CD4-positive, CD25-positive, alpha-beta regulatory T cell (primary cell): ENCODE measurements around the gene POLQ. TPM values are rescaled to one million over a fixed set of nuclear protein-coding genes. Genes with fewer than 3 reads are reported as not detected.
"Not testable (repeated sequence)": the region's sequence is repeated elsewhere in the genome, so short reads cannot be mapped to it uniquely, and the experiment has no call there.

Source experiments
- ATAC-seq, 2 donors: fragments of 150-1000 bp; cut with Tn5 transposase; one replicate each; pipeline ENCODE4 v1.10.0; 2021; ENCODE audit warnings: low read depth in 2 of 2, moderate number of reproducible peaks in 2 of 2, moderate library complexity in 1 of 2
- DNase-seq, 3 donors: peaks; one replicate each; pipeline versions ENCODE4 v3.0.0 to v3.0.0-alpha.2; 2012 to 2022; ENCODE audit warnings: mixed read lengths in 1 of 3
- H3K27ac ChIP-seq: one replicate; pipeline ENCODE4 v1.7.0; 2013; ENCODE audit warnings: mild to moderate bottlenecking, low read length; ENCODE audit not compliant: insufficient read depth, poor library complexity, severe bottlenecking
- H3K27me3 ChIP-seq: one replicate; pipeline ENCODE4 v1.7.0; 2013; ENCODE audit warnings: low read length; ENCODE audit not compliant: control insufficient read depth, insufficient read depth
- H3K36me3 ChIP-seq: one replicate; pipeline ENCODE4 v1.7.0; 2013; ENCODE audit warnings: mild to moderate bottlenecking, low read length, moderate library complexity; ENCODE audit not compliant: control insufficient read depth, insufficient read depth
- H3K4me1 ChIP-seq: 2 replicates; pipeline ENCODE4 v1.7.0; 2013; ENCODE audit warnings: mild to moderate bottlenecking, low read length; ENCODE audit not compliant: insufficient read depth, control insufficient read depth, poor library complexity, severe bottlenecking
- H3K4me3 ChIP-seq: one replicate; pipeline ENCODE4 v1.7.0; 2013; ENCODE audit warnings: low read depth, mild to moderate bottlenecking, low read length, moderate library complexity
- H3K9me3 ChIP-seq, 2 experiments: 1 replicate in 1 of 2; 2 replicates in 1 of 2; pipeline ENCODE4 v1.7.0; 2013; ENCODE audit warnings: low read length in 2 of 2, mild to moderate bottlenecking in 1 of 2, moderate library complexity in 1 of 2; ENCODE audit not compliant: control insufficient read depth in 2 of 2
- H3K27ac Mint-ChIP-seq, 3 donors: one replicate each; pipeline ENCODE4 v1.8.0; 2020 to 2022; ENCODE audit warnings: mild to moderate bottlenecking in 3 of 3, mixed read lengths in 3 of 3, moderate library complexity in 2 of 3
- H3K27me3 Mint-ChIP-seq: one replicate; pipeline ENCODE4 v1.8.0; 2022; ENCODE audit warnings: mild to moderate bottlenecking, mixed read lengths
- H3K36me3 Mint-ChIP-seq: one replicate; pipeline ENCODE4 v1.8.0; 2020; ENCODE audit warnings: mixed read lengths
- H3K4me1 Mint-ChIP-seq, 4 donors: one replicate each; pipeline ENCODE4 v1.8.0; 2020 to 2022; ENCODE audit warnings: mixed read lengths in 4 of 4, mild to moderate bottlenecking in 1 of 4
- H3K4me3 Mint-ChIP-seq, 4 donors: one replicate each; pipeline ENCODE4 v1.8.0; 2020 to 2022; ENCODE audit warnings: mild to moderate bottlenecking in 4 of 4, mixed read lengths in 4 of 4, moderate library complexity in 3 of 4
- H3K9me3 Mint-ChIP-seq, 7 donors: one replicate each; pipeline ENCODE4 v1.8.0; 2020 to 2022; ENCODE audit warnings: mixed read lengths in 7 of 7, mild to moderate bottlenecking in 3 of 7, moderate library complexity in 2 of 7
- polyA plus RNA-seq, 4 donors: library from polyadenylated mRNA; unstranded; fragments of 300-500 nt; fragmentation: Illumina TruSeq; gene quantifications; one replicate each; pipeline ENCODE4 v1.2.3, GENCODE V29; 2021
- total RNA-seq: library from RNA; stranded (reverse); gene quantifications from one replicate; pipeline ENCODE4 v1.2.3, GENCODE V29; 2022

The POLQ gene
- 0.72 TPM for total RNA-seq
- polyA plus RNA-seq: under 1 TPM; 0.10 to 0.64 (median 0.25) TPM

DNA sequence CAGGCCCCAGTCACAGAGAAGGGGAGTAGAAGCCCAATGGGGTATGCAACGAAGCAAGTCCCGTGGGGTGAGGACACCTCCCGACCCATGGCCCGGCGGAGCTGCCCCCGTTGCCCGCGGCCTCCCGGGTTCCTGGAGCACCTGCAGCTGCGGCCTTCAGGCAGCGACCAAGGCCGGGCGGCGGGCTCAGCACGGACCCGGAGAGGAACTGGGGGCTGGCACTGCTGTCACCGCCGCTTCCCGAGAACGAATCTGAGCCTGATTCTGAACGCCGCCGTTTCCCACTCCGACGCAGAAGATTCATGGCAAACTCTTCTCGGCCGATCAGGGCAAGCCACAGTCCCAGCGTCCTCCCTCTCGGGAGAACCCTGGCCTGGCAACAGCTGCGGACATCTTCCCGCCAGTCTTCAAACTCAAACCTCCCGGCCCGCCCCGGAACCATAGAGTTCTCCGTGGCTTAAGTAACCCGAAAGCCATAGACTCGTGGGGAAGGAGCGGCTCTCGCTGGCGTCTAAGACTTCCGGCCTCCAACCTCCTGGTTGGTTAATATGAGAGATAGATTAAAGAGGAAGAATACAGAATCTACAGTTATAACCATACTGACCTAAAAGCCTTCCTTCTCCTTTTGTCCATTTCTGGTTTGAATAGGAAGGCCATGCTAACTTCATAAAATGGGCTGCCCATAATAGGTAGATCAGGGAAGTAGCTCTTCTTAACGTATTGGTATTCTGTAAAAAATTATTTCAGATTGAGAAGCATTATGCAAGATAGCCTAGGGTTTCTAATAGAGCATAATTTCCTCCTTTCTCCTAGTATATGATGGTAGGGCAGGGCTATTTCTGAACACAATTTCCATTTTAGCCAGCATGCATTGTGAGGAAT lies at the start of gene POLQ:
Gene POLQ, minus strand, starts transcription at position 415 of the 882 bp plus-strand sequence. Its CDS starts 111 bp downstream, at position 304.
- H3K27me3 Mint-ChIP-seq: peaks cover 5% of the 10 kb centered on the region
- H3K4me3 ChIP-seq: peak within 1 kb of the TSS; percentile 100
- H3K4me1 Mint-ChIP-seq: peaks cover 8 to 19% (median 10%) of the 10 kb centered on the region in 4 donors
- no peaks in the 10 kb centered on the region for H3K9me3 Mint-ChIP-seq
- H3K4me1 ChIP-seq: peaks cover 13% of the 10 kb centered on the region
- H3K36me3 ChIP-seq: no peaks in the 10 kb centered on the region
- peak within 1 kb of the TSS; percentile 88 to 97 (median 90) for H3K4me3 Mint-ChIP-seq
- peak within 1 kb of the TSS; percentile 80 for H3K27ac ChIP-seq
- DNase-seq (peak; percentile 80 to 97 (median 89)), ATAC-seq (peak; percentile 99)
- H3K27me3 ChIP-seq: no peaks in the 10 kb centered on the region
- no peaks in the 10 kb centered on the region for H3K36me3 Mint-ChIP-seq
- peak within 1 kb of the TSS; percentile 89 to 93 (median 91) for H3K27ac Mint-ChIP-seq
- H3K9me3 ChIP-seq: no peaks in the 10 kb centered on the region

DNA sequence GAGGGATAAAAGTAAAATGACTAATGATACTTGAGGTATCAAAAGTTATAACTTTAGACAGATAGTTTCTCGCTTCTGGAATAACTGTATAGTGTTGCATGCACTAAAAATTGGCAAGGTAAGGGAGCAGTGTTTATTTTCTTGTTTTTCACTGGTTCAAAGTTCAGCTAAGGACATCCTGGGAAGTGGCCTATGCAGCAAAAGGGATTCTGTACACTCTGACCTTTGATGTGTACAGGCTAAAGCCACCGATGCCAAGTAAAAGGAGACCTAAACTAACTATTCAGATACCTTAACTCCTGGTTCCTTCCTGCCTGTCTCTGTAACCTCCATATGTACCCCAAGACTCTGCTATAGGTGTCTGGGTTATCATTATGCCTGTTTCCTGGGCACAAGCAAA lies 49.1 kb upstream of the POLQ start:
- H3K4me1 ChIP-seq: no peaks in the 10 kb centered on the region
- peaks cover 0 to 2% (median 0%) of the 10 kb centered on the region in 4 donors for H3K4me1 Mint-ChIP-seq
- no peak for DNase-seq
- no peak overlapping the region for H3K4me3 Mint-ChIP-seq
- H3K27ac Mint-ChIP-seq: no peak overlapping the region
- no peaks in the 10 kb centered on the region for H3K36me3 Mint-ChIP-seq
- H3K4me3 ChIP-seq: no peak overlapping the region
- H3K27ac ChIP-seq: no peak overlapping the region
- peaks cover 8% of the 10 kb centered on the region for H3K27me3 Mint-ChIP-seq
- ATAC-seq: no peak
- H3K36me3 ChIP-seq: no peaks in the 10 kb centered on the region
- no peaks in the 10 kb centered on the region for H3K27me3 ChIP-seq
- peaks cover 0 to 1% (median 0%) of the 10 kb centered on the region in 7 donors for H3K9me3 Mint-ChIP-seq
- H3K9me3 ChIP-seq: no peaks in the 10 kb centered on the region

DNA sequence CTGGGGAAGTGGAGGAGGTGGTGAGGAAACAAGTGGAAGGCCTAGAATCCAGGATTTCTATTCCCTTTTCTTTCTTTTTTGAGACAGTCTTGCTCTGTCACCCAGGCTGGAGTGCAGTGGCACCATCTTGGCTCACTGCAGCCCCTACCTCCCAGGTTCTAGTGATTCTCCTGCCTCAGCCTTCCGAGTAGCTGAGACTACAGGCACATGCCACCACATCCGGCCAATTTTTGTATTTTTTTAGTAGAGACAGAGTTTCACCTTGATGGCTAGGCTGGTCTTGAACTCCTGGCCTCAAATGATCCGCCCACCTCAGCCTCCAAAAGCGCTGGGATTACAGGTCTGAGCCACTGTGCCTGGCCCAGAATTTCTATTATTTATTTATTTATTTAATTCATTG lies 48.0 kb upstream of the POLQ start:
- not testable (repeated sequence) for DNase-seq, H3K4me1 ChIP-seq, ATAC-seq, H3K4me3 ChIP-seq, H3K4me1 Mint-ChIP-seq, H3K9me3 ChIP-seq, H3K4me3 Mint-ChIP-seq, H3K36me3 ChIP-seq, H3K27ac ChIP-seq, H3K27me3 ChIP-seq, H3K9me3 Mint-ChIP-seq, H3K27me3 Mint-ChIP-seq, H3K27ac Mint-ChIP-seq, H3K36me3 Mint-ChIP-seq

GRCh38 chr3:121592856-121593702 lies 47.3 kb upstream of the POLQ start, which contains the start of gene FBXO40:
FBXO40 (plus strand) TSS chr3:121593379; CDS start chr3:121620576, 27,197 bp downstream.
- H3K27me3 Mint-ChIP-seq: peaks cover 8% of the 10 kb centered on the region
- H3K9me3 Mint-ChIP-seq: peaks cover 0 to 1% (median 0%) of the 10 kb centered on the region in 7 donors
- Histone ChIP-seq H3K4me1 (no peaks in the 10 kb centered on the region), H3K36me3 (no peaks in the 10 kb centered on the region), H3K27me3 (no peaks in the 10 kb centered on the region), H3K4me3 (no peak within 1 kb of the TSS), H3K9me3 (no peaks in the 10 kb centered on the region), H3K27ac (no peak within 1 kb of the TSS)
- no peak within 1 kb of the TSS for H3K27ac Mint-ChIP-seq
- H3K4me1 Mint-ChIP-seq: peaks cover 0 to 2% (median 0%) of the 10 kb centered on the region in 4 donors
- DNase-seq (no peak), ATAC-seq (no peak)
- no peaks in the 10 kb centered on the region for H3K36me3 Mint-ChIP-seq
- H3K4me3 Mint-ChIP-seq: no peak within 1 kb of the TSS

DNA sequence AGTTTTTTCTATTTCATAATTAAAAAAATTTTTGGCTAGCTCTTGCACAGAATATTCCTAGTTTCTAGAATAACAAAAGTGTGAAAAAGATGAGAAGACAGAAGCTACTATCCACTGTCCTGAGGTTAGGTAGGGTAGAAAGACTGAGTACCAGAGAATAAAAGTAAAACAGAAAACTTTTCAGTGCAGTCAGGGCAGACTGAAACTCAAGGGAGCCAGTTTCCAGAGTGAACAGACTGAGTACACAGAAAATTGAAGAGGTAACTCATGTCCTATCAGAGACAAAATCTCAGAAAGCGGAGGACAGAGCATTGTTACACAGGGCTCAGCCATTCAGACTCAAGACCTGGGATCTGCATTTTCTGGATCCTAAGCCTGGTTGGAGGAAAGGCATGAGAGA lies 38.6 kb upstream of the POLQ start:
- Mint-ChIP-seq H3K36me3 (no peaks in the 10 kb centered on the region), H3K9me3 (peaks cover 0 to 2% (median 0%) of the 10 kb centered on the region in 7 donors)
- no peaks in the 10 kb centered on the region for H3K4me1 ChIP-seq

DNA sequence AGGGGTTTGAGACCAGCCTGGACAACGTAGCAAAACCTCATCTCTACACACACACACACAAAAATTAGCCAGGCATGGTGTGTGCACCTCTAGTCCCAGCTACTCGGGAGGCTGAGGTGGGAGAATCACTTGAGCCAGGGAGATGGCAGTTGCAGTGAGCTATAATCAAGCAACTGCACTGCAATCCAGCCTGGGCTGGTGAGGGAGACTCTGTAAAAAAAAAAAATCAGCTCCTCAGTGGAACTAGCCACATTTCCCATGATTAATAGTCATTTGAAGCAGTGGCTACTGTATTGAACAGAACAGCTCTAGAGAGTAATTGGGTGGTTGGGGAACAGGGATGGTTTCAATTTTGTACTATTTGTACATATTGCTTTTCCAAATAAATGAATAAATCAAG lies 35.9 kb upstream of the POLQ start:
- peaks cover 0 to 2% (median 0%) of the 10 kb centered on the region in 7 donors for H3K9me3 Mint-ChIP-seq
- no peak for ATAC-seq
- Histone ChIP-seq H3K9me3 (no peaks in the 10 kb centered on the region), H3K36me3 (no peaks in the 10 kb centered on the region), H3K4me3 (no peak overlapping the region), H3K27ac (no peak overlapping the region), H3K27me3 (no peaks in the 10 kb centered on the region), H3K4me1 (no peaks in the 10 kb centered on the region)
- H3K36me3 Mint-ChIP-seq: no peaks in the 10 kb centered on the region
- H3K4me3 Mint-ChIP-seq: no peak overlapping the region
- H3K4me1 Mint-ChIP-seq: no peaks in the 10 kb centered on the region
- no peak for DNase-seq
- H3K27ac Mint-ChIP-seq: no peak overlapping the region
- H3K27me3 Mint-ChIP-seq: peaks cover 28% of the 10 kb centered on the region

More for the DNA sequence above, 38.6 kb upstream of the POLQ start:
- ATAC-seq: no peak
- no peak overlapping the region for H3K4me3 Mint-ChIP-seq
- Histone ChIP-seq H3K27me3 (no peaks in the 10 kb centered on the region), H3K9me3 (no peaks in the 10 kb centered on the region), H3K27ac (no peak overlapping the region), H3K4me3 (no peak overlapping the region), H3K36me3 (no peaks in the 10 kb centered on the region)
- H3K27me3 Mint-ChIP-seq: peaks cover 26% of the 10 kb centered on the region
- no peaks in the 10 kb centered on the region for H3K4me1 Mint-ChIP-seq
- H3K27ac Mint-ChIP-seq: no peak overlapping the region
- DNase-seq: no peak

- ATAC-seq: no peak
- H3K9me3 Mint-ChIP-seq: no peaks in the 10 kb centered on the region
- Histone ChIP-seq H3K36me3 (no peaks in the 10 kb centered on the region), H3K27ac (no peak overlapping the region), H3K27me3 (no peaks in the 10 kb centered on the region), H3K4me3 (no peak overlapping the region), H3K9me3 (no peaks in the 10 kb centered on the region), H3K4me1 (no peaks in the 10 kb centered on the region)
- DNase-seq: no peak
- H3K4me1 Mint-ChIP-seq: no peaks in the 10 kb centered on the region
- H3K27me3 Mint-ChIP-seq: peaks cover 25% of the 10 kb centered on the region
- no peaks in the 10 kb centered on the region for H3K36me3 Mint-ChIP-seq
- no peak overlapping the region for H3K27ac Mint-ChIP-seq
- no peak overlapping the region for H3K4me3 Mint-ChIP-seq
Observed at GRCh38 chr3:121574449-121574848, 28.7 kb upstream of the POLQ start.
